HG03378 (cell line): ENCODE data around the gene WTAP.
"Not testable (repeated sequence)": the region's sequence is repeated elsewhere in the genome, so short reads cannot be mapped to it uniquely, and the experiment has no call there.

Experiments
- ATAC-seq: cut with Tn5 transposase; IDR thresholded peaks from one replicate; pipeline ENCODE4 v1.9.1; 2021; ENCODE audit warnings: mild to moderate bottlenecking, moderate library complexity; ENCODE audit not compliant: unreplicated experiment

The WTAP gene

DNA sequence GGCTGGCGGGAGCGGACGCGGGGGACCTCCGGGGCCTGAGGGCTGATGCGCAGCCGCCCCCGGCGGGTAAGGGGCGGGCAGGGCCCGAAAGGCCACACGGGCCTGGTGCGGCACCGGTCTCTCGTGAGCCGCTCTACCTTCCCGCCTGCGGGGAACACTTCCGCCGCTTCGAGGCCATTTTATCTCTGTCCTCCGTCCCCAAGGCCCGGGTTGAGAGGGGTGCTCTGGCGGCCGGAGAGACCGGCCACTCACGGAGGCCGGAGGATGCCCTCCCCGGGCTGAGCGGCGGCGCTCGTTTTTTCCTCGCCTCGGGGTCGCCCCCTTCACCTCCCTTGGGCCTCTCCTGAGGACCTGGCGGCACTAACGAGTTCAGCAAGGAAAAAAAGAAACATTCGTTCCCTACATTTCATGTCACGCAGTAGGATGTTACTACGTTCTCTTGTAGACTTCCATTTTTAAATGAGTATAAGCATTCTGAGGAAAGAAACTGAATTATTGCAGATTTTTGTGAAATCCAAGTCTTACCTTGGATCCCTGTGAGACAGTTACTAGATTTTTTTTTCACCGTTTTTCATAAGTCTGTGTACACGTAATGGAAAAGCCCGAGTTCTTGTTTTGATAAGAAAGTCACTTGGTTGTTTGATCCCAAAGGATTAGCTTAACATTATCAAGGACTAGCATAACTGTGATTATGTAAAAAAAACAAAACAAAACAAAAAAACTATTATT, 575 bp downstream of the WTAP start:
- peak; percentile 22 for ATAC-seq

DNA sequence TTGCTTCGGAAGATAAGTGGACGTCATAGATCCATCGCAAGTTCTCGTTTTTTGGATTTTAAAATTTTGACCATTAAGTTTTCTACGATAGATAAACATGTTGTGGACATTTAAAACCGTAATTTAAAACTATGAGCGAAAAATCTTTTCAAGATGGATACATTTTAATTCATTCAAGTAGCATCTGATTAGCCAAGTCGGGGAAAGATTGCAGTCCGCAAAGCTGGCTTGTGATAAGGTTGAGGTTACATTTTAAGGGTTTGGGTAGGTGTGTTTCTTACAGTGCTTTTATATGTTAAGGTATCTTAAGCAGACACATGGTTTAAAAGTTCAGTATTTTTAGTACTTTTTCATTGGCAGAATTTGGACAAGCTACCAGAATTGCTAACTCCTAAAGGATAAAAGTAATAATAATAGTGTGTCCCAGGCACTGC, 1.2 kb downstream of the WTAP start:
- no peak for ATAC-seq

DNA sequence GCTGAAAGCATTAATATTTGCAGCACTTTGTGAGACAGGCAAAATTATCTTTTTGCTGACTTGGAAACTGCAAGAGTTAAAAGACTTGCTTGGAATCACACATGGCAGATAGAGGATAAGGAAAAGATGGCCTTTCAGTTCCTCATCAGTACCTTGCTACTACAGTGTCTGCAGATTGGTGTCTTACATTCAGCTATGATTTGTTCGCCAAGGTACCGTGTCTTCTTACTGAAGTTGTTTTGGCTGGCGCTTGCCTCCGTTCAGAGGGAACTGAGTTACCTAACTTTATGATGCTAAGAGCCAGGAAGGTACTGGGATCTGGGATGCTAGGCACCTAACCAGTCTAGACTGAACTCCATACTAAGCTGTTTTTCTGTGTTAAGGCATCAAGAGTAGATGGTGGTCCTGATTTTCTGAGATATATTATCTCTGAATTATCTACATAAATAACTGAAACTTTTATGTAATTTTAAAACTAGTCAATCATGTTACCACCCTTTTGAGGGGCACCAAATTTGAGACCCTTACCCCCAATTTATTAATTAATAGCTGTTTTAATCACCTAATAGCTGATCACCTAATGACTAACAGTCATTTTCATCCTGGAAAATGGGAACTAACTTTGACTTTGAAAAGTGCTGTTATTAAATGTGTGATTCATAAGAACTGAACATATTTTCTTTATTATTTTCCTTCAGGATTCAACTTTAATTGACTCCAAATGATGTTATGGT, 2.5 kb downstream of the WTAP start:
- ATAC-seq, result peak; percentile 34

DNA sequence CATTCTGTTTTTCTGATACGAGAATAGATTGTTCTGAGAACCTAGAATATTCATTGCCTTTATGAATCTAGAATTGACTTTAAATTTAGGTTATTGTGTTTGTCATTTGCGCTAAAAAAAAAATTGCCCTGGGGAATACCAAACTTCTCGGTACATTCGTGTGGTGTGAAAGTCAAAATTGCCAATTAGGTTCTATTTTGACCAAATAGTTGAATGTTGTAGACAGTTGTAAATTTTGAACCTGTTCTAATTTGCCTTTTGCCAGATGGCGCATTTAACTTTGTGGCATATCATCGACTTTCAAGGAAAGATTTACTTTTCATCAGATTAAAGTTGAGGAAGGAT, 3.0 kb downstream of the WTAP start:
- no peak for ATAC-seq

DNA sequence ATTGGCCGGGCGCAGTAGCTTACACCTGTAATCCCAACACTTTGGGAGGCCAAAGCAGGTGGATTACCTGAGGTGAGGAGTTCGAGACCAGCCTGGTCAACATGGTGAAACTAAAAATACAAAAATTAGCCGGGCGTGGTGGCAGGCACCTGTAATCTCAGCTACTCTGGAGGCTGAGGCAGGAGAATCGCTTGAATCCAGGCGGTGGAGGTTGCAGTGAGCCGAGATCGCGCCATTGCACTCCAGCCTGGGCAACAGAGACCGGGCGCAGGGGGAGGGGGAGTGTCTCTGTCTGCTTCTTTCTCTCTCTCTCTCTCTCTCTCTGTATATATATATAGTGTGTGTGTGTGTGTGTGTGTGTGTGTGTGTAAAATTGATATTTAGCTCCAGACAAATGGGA, 5.2 kb downstream of the WTAP start:
- ATAC-seq, result not testable (repeated sequence)

DNA sequence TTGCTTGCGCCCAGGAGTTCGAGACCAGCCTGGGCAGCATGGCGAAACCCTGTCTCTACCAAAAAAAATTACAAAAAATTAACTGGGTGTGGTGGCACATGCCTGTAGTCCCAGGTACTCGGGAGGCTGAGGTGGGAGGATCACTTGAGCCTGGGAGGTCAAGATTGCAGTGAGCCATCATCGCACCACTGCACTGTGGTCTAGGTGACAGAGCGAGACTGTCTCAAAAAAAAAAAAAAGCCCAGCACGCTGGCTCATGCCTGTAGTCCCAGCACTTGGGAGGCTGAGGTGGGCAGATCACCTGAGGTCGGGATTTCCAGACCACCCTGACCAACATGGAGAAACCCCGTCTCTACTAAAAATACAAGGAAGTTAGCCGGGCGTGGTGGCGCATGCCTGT, 6.1 kb downstream of the WTAP start:
- not testable (repeated sequence) for ATAC-seq

DNA sequence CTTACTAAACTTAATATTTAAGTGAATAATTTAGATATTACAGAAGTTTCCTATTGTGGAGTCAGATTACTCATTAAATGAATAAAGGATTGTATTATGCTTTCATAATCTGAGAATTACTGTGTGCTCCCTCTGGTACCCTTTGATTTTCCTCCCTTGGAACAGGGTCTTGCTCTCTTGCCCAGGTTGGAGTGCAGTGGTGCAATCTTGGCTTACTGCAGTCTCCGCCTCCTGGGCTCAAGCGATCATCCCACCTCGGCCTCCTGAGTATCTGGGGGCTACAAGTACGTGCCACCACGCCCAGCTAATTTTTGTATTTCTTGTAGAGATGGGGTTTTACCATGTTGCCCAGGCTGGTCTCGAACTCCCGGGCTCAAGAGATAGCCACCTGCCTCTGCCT, 9.6 kb downstream of the WTAP start:
- ATAC-seq, result no peak

DNA sequence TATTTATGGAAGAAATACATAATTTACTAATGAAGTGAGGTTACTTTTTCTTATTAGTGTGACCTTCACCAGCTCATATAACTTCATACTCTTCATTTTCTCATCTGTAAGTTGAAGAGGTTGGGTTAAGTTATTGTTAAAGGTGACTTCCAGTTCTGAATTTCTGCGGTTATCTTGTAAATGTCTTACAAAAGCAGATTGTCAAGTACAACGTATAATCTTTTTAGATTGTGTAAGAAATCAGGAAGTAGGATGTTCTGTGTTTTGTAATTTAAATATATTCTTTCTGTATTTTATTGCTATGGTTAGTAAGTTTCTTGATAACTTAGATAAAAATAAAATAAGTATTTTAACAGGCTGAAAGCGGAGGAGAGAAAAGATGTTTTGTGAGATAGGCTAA, 12.0 kb downstream of the WTAP start:
- ATAC-seq, result no peak

DNA sequence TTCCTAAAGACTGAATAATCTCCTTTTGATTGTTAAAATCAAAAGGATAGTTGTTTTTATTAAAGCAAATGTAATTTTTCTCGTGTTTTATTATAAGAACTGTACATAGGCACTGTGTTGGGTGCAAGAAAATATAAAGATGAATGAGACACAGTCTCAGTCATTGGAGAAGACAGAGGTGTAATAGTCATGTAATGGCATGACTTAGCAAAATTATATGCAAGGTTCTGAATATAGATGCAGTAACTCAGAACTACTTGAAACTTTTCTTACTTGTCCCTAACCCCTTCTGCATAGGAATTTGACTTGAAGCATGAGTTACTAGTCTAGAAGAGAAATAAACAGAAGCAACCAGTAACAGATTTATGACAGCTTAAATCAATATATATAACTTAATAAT, 14.9 kb downstream of the WTAP start:
- ATAC-seq, result no peak

DNA sequence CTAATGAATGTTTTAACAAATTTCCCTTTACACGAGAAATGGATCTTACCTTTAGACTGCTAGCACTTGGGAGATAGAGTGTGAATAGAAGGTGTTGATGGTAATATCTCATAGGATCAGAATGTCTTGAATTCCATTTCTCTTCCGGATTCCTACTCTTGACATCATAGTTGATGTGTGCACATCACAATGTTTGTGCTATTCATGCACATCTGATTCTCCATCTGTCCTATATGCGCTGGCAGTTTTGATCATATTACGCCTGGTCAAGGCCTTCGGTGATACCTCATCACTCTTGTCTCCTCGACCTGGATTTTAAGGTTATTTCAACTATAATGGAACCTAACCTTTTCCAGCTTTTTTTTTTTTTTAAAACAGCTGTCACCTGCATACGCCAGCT, 17.8 kb downstream of the WTAP start:
- no peak for ATAC-seq

DNA sequence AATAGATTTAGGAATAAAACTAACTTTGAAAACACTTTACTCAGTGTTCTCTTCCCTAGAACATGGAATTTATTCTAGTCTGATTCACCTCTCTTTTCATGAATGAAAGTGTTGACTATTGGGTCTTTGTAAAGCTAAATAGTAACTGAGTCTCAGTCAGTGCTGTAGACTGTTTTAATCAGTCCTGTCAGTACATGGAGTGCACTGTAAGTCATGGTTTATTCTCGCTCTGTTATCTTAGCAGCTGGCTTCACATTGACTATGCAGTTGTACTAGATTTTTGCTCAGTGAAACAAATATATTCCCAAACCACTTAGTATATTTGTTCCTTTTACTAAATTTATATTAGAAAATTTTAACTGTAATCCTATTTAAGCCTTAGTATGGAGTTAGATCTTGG, 19.5 kb downstream of the WTAP start:
- ATAC-seq, result no peak

DNA sequence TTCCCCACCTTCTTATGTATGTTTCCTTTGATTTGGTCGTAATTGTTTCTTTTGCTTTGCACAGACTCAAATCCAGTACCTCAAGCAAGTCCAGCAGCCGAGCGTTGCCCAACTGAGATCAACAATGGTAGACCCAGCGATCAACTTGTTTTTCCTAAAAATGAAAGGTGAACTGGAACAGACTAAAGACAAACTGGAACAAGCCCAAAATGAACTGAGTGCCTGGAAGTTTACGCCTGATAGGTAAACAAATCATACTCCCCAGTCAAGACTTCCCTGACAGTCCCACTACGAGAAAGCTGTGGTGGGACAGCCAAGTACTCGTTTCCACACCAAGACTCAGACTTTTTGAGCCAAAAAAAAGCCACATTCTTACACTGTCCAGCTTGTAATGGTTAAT, 20.8 kb downstream of the WTAP start:
- ATAC-seq, result not testable (repeated sequence)

DNA sequence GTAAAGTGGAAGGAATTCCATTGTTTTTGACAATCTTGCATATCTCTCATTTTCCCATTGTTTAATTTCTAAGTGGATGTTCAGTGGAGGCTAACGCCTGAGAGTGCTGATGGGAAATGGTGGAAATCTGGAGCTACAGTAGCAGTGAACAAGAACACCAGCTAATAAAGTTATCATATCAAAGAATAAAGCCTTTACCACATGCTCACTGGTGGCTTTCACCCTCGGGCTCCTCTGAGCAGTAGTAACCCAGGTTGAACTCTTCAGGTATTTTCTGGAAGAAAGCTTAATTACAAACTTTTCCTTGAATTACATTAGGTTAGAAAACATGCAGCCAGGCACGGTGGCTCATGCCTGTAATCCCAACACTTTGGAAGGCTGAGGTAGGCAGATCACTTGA, 24.1 kb downstream of the WTAP start:
- ATAC-seq, result no peak

DNA sequence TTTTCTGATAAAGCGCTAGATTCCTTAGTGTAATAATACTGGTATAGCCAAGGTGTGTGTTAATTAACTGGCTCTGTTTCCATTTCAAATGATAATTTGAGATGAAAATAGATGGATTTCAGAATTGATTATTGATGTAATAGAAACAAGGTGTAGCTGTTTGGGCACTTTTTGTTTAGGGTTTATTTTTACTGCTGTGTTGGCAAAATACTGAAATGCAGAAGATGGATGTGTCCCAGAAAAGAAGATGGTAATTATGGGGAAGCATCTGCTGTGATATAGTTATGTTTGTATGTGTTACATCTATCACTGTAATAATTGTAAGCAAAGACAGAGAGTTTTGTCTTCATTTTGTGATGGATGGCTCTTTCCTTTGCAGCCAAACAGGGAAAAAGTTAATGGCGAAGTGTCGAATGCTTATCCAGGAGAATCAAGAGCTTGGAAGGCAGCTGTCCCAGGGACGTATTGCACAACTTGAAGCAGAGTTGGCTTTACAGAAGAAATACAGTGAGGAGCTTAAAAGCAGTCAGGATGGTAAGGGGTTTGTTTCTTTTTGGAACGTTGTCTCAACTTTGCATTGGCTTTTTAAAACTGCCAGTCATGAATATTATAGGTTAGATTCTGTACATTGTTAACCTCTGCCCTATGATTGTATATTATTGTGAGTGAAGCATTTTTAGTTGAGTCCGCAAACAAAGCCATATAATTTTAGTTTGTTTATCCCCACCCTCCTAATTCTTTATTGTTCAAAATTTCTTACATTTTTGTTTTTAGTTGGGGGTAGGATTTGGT, 26.0 kb downstream of the WTAP start:
- no peak for ATAC-seq

DNA sequence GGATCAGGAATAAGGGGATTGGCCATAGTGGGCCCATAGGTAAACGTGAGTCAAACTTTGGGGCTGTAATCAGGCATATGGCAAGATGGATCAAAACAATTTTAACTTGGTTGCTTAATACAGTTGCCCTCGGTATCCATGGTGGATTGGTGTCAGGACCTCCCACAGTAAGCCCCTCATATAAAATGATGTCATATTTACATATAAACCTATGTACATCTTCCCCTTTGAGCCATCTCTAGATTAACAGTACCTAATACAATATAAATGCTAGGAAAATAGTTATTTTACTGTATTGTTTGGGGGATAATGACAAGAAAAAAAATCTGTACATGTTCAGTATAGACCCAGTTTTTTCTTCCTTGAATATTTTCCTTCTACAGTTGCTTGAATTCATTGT, 27.1 kb downstream of the WTAP start:
- ATAC-seq, result no peak

DNA sequence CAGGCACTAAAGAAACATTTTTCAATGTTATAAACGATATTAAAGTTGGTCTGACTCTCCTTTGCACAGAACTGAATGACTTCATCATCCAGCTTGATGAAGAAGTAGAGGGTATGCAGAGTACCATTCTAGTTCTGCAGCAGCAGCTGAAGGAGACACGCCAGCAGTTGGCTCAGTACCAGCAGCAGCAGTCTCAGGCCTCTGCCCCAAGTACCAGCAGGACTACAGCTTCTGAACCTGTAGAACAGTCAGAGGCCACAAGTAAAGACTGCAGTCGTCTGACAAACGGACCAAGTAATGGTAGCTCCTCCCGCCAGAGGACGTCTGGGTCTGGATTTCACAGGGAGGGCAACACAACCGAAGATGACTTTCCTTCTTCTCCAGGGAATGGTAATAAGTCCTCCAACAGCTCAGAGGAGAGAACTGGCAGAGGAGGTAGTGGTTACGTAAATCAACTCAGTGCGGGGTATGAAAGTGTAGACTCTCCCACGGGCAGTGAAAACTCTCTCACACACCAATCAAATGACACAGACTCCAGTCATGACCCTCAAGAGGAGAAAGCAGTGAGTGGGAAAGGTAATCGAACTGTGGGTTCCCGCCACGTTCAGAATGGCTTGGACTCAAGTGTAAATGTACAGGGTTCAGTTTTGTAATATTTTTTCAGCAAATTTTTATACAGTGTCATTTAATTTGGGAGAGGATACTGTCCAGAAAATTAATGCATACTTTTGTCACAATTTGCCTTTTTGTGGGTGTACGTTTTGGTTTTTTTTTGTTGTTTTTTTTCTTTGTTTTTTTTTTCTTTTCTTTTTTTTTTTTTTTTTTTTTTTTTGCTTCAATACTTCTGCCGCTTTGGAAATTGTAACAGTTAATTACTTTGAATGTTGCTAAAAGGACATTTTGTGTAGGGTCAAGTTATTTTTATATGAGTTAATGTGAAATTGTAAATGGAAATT, 27.9 kb downstream of the WTAP start:
- ATAC-seq, result no peak

DNA sequence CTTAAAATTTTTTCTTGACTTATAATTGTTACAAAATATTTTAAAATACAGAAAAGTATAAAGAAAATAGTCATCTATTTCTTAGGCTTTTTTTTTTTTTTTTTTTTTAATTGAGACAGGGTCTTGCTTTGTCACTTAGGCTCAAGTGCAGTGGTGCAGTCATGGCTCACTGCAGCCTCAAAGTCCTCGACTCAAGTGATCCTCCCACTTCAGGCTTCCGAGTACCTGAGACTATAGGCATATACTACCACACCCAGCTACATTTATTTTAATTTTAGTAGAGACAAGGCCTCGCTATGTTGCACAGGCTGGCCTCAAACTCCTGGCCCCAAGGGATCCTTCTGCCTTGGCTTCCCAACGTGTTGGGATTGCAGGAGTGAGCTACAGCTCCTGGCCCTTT, 29.2 kb downstream of the WTAP start:
- ATAC-seq, result no peak

DNA sequence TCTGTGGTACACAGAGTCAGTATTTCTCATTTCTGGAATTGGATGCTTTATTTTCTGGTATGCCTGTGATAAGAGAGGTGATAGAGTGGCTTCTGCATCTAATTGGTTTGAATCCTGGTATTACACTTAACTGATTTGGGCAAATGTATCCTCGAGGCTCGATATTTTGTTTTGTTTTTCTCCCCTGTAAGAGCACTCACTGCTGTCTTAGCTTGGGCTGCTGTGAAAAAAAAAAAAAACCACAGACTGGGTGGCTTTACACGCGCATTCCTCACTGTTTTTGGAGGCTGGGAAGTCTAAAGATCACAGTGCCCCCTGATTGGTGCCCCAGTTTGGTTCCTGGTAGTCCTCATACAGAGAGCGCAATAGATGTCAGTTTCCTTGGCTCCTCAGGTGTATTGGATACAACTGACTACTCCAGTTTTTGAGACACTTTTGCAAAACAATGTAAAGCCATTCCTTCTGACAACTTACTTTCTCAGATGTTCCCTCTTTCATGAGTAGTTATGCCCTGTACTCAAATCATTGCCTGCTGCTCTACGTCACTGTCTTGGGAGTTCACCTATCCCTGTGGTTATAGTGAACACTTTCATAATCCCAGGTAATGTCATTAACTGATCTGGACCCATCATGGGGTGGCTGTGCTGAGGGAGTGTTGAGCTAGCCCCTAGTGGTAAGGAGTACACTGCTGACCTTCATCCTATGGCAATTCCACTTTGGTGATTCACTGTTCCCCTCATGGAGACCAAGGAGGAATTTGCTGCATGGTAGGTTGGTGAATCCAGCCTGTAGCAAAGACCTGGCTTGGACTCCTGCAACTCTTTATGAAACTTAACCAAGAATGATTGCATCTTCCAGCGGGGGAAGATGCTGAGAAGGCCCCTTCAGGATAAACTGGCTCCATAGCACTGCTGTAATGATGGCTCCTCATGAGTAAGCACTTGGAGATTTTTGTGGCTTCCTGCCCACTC, 31.0 kb downstream of the WTAP start:
- no peak for ATAC-seq

DNA sequence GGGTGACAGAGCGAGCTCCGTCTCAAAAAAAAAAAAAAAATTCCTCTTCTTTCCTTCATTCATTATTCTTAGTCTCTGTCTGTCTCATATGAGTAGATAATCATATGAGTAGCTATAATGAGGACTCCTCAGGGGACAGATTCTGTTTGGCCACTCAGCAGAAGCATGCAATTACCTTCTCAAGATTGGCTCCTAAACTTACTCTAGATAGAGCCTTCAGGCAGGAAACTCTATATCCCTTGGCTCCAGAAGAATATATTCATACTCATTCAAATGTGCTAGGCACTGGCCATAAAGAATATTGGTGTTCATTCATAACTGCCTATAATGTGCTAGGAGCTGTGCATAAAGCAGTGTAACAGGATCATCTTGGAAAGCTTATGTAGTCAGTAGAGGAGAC, 32.3 kb downstream of the WTAP start:
- no peak for ATAC-seq

DNA sequence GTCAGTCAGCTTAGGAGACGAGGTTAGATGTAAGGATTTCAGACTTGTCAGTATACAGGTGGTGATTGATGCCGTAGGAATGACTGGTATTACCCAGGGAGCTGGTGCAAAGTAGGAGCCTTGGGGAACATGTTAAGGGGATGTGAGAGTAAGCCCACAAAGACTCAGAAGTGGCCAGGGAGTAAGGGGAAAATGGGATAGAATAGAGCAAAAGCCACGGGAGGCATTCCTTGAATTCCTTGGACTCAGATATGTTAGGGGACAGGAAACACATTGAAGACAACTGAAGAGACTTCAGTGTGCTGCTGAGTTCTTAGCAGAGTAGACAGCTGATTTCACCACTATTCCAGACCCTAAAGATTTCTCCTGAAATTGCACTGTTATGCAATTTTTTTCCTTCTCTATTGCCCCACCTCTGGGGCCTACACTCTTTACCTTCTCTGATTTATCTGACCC, 33.3 kb downstream of the WTAP start:
- ATAC-seq, result no peak
